ENCODE results near the gene DAZ4.
"Not testable (repeated sequence)": the region's sequence is repeated elsewhere in the genome, so short reads cannot be mapped to it uniquely, and the experiment has no call there.

- not testable (repeated sequence) for TF ChIP-seq CHD2 (IDR thresholded peaks at IDR 0.05; ENCODE audit: low read length, partially characterized antibody); RXRA (IDR thresholded peaks at IDR 0.05; ENCODE audit: borderline replicate concordance, low read depth); NFIC (IDR thresholded peaks at IDR 0.05; ENCODE audit: borderline replicate concordance); RAD21 (IDR thresholded peaks at IDR 0.05; ENCODE audit: low read length); ZBTB33 (IDR thresholded peaks at IDR 0.05; ENCODE audit: borderline replicate concordance, low read depth); USF1 (IDR thresholded peaks at IDR 0.05; ENCODE audit: borderline replicate concordance, low read depth); FOXM1 (IDR thresholded peaks at IDR 0.05; ENCODE audit: low read depth)
- TF ChIP-seq, protein P1, sequence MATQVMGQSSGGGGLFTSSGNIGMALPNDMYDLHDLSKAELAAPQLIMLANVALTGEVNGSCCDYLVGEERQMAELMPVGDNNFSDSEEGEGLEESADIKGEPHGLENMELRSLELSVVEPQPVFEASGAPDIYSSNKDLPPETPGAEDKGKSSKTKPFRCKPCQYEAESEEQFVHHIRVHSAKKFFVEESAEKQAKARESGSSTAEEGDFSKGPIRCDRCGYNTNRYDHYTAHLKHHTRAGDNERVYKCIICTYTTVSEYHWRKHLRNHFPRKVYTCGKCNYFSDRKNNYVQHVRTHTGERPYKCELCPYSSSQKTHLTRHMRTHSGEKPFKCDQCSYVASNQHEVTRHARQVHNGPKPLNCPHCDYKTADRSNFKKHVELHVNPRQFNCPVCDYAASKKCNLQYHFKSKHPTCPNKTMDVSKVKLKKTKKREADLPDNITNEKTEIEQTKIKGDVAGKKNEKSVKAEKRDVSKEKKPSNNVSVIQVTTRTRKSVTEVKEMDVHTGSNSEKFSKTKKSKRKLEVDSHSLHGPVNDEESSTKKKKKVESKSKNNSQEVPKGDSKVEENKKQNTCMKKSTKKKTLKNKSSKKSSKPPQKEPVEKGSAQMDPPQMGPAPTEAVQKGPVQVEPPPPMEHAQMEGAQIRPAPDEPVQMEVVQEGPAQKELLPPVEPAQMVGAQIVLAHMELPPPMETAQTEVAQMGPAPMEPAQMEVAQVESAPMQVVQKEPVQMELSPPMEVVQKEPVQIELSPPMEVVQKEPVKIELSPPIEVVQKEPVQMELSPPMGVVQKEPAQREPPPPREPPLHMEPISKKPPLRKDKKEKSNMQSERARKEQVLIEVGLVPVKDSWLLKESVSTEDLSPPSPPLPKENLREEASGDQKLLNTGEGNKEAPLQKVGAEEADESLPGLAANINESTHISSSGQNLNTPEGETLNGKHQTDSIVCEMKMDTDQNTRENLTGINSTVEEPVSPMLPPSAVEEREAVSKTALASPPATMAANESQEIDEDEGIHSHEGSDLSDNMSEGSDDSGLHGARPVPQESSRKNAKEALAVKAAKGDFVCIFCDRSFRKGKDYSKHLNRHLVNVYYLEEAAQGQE (IDR thresholded peaks at IDR 0.05; ENCODE audit: low read depth, low read length): not testable (repeated sequence)
Observed at GRCh38 chrY:24813293-24813692, 20.4 kb upstream of the DAZ4 start, which contains the start of gene DAZ3.

Measured in SK-N-SH (cell line).